Activated CD8-positive, alpha-beta T cell treated with anti-CD3 and anti-CD28 coated beads for 36 hours (primary cell): Measurements from ENCODE around the gene C19orf73. TPM values are rescaled to one million over a fixed set of nuclear protein-coding genes. Genes with fewer than 3 reads are reported as not detected.

Experiments
- ATAC-seq: fragments of 200-7000 bp; cut with Tn5 transposase; one replicate; pipeline ENCODE4 v1.10.0; 2021; ENCODE audit warnings: mild to moderate bottlenecking, moderate library complexity
- CTCF ChIA-PET: fragments of 350-600 bp; sonication (Branson Sonifier 250); formaldehyde crosslinking; loops from one replicate; lab custom pipeline; 2021; ENCODE audit warnings: antibody characterized with exemption; lab: Charles Lee
- POLR2A ChIA-PET: fragments of 350-600 bp; sonication (Branson Sonifier 250); formaldehyde crosslinking; loops from one replicate; lab custom pipeline; 2021; ENCODE audit warnings: antibody characterized with exemption; lab: Charles Lee
- DNase-seq: peaks from one replicate; pipeline ENCODE4 v3.0.0-alpha.2; 2020
- H3K27ac Mint-ChIP-seq: one replicate; pipeline ENCODE4 v1.8.0; 2021; ENCODE audit warnings: mild to moderate bottlenecking, mixed read lengths
- H3K27me3 Mint-ChIP-seq: one replicate; pipeline ENCODE4 v1.8.0; 2021; ENCODE audit warnings: mixed read lengths
- H3K36me3 Mint-ChIP-seq: one replicate; pipeline ENCODE4 v1.8.0; 2021; ENCODE audit warnings: low read depth, mixed read lengths
- H3K4me1 Mint-ChIP-seq: one replicate; pipeline ENCODE4 v1.8.0; 2021; ENCODE audit warnings: low read depth, mixed read lengths
- H3K4me3 Mint-ChIP-seq: one replicate; pipeline ENCODE4 v1.8.0; 2021; ENCODE audit warnings: mild to moderate bottlenecking, moderate library complexity, mixed read lengths
- H3K9me3 Mint-ChIP-seq: one replicate; pipeline ENCODE4 v1.8.0; 2021; ENCODE audit warnings: mixed read lengths
- CTCF ChIP-seq: fragments of 200-600 bp; IDR thresholded peaks from one replicate; pipeline ENCODE4 v1.8.0; 2022; ENCODE audit warnings: antibody characterized with exemption, mild to moderate bottlenecking
- intact Hi-C: fragments of 100-400 bp; cut with micrococcal nuclease; formaldehyde crosslinking; loops from one replicate; pipeline ENCODE4 v1.10.0; 2022
- total RNA-seq, 2 experiments: library from RNA; stranded (reverse); gene quantifications; one replicate each; pipeline ENCODE4 v1.2.3, GENCODE V29; 2021

C19orf73 gene
- total RNA-seq, 2 experiments from 2014 or later: 1.5 to 2.0 TPM

- Mint-ChIP-seq H3K27ac (no peak overlapping the region), H3K4me1 (no peaks in the 10 kb centered on the region), H3K36me3 (peaks cover 45% of the 10 kb centered on the region), H3K27me3 (no peaks in the 10 kb centered on the region), H3K9me3 (no peaks in the 10 kb centered on the region), H3K4me3 (no peak overlapping the region)
- POLR2A ChIA-PET: interaction anchor here (0.5 to 1.8 kb wide), 3 partner anchors 12 to 1500 kb away, joined by 3 to 7 read pairs (median 7); partner anchors contain the start of gene LIN7B
- CTCF ChIA-PET: interaction anchor here (1.4 to 2.8 kb wide), 13 partner anchors 11 to 214 kb away, joined by 3 to 52 read pairs (median 12); partner anchors contain the start of gene LIN7B
- TF ChIP-seq CTCF: no peak
- intact Hi-C loops: loop anchor here (5.0 kb wide), 1 partner anchor 49 kb away; no protein-coding TSS in a partner anchor
- no peak for DNase-seq
- ATAC-seq: no peak
Measured at GRCh38 chr19:49098795-49099194, 20.1 kb downstream of the C19orf73 start.

GRCh38 chr19:49097453-49098288 is 21.3 kb downstream of the C19orf73 start:
- peak; percentile 92 for ATAC-seq
- H3K27me3 Mint-ChIP-seq: no peaks in the 10 kb centered on the region
- H3K9me3 Mint-ChIP-seq: no peaks in the 10 kb centered on the region
- intact Hi-C loops: loop anchor here (5.0 kb wide), 1 partner anchor 50 kb away; no protein-coding TSS in a partner anchor
- peak; percentile 81 for DNase-seq
- POLR2A ChIA-PET: interaction anchor here (0.7 to 1.8 kb wide), 8 partner anchors 8 to 49 kb away, joined by 3 to 7 read pairs (median 5); partner anchors contain the start of gene LIN7B
- peaks cover 2% of the 10 kb centered on the region for H3K4me1 Mint-ChIP-seq
- no peak overlapping the region for H3K4me3 Mint-ChIP-seq
- peak overlapping the region; percentile 46 for H3K27ac Mint-ChIP-seq
- H3K36me3 Mint-ChIP-seq: peaks cover 45% of the 10 kb centered on the region
- CTCF ChIA-PET: interaction anchor here (0.6 to 2.8 kb wide), 49 partner anchors 9 to 431 kb away, joined by 3 to 52 read pairs (median 4); partner anchors contain the start of genes CGB7, GYS1, HRC and LIN7B
- TF ChIP-seq CTCF: peak; percentile 99

GRCh38 chr19:49094505-49095482 is 24.1 kb downstream of the C19orf73 start:
- Mint-ChIP-seq H3K9me3 (no peaks in the 10 kb centered on the region), H3K36me3 (peaks cover 52% of the 10 kb centered on the region), H3K4me1 (peaks cover 21% of the 10 kb centered on the region), H3K27me3 (no peaks in the 10 kb centered on the region), H3K4me3 (no peak overlapping the region), H3K27ac (no peak overlapping the region)
- TF ChIP-seq CTCF: no peak
- DNase-seq (no peak), ATAC-seq (no peak)
- ChIA-PET POLR2A (interaction anchor here (0.6 to 2.2 kb wide), 7 partner anchors 8 to 815 kb away, joined by 3 to 14 read pairs (median 6); partner anchors contain the start of gene PPFIA3), CTCF (interaction anchor here (0.7 to 3.1 kb wide), 6 partner anchors 11 to 114 kb away, joined by 3 to 19 read pairs (median 6); partner anchors contain the start of gene LIN7B)
- intact Hi-C loops: loop anchor here (5.0 kb wide), 1 partner anchor 53 kb away; no protein-coding TSS in a partner anchor

- TF ChIP-seq CTCF: no peak
- CTCF ChIA-PET: interaction anchor here (1.1 kb wide), 1 partner anchor 122 kb away, joined by 3 read pairs; no protein-coding TSS in a partner anchor
- Mint-ChIP-seq H3K4me1 (peaks cover 29% of the 10 kb centered on the region), H3K4me3 (no peak overlapping the region), H3K9me3 (no peaks in the 10 kb centered on the region), H3K27me3 (no peaks in the 10 kb centered on the region), H3K27ac (no peak overlapping the region), H3K36me3 (peaks cover 48% of the 10 kb centered on the region)
- intact Hi-C loops: no loop called here
- DNase-seq (no peak), ATAC-seq (no peak)
- POLR2A ChIA-PET: interaction anchor here (1.5 kb wide), 1 partner anchor 93 kb away, joined by 5 read pairs; no protein-coding TSS in a partner anchor
Measured at GRCh38 chr19:49092686-49093085, 26.3 kb downstream of the C19orf73 start.
